Activated naive CD4-positive, alpha-beta T cell treated with anti-CD3 and anti-CD28 coated beads, Interleukin-2, amount 50 U/mL, for 72 hours (primary cell): ENCODE results near the gene NCS1. TPM values are rescaled to one million over a fixed set of nuclear protein-coding genes. Genes with fewer than 3 reads are reported as not detected.
A peak's percentile ranks its signal among the peaks of the same experiment; 100 is the strongest.

Experiments used
- ATAC-seq, 2 donors: fragments of 150-1000 bp; cut with Tn5 transposase; 2 replicates each; pipeline ENCODE4 v1.10.0; 2021; ENCODE audit warnings: mild to moderate bottlenecking in 2 of 2, moderate library complexity in 2 of 2
- DNase-seq, 2 donors: peaks; one replicate each; pipeline ENCODE4 v3.0.0; 2021 to 2022; ENCODE audit warnings: low spot score in 2 of 2
- H3K27ac Mint-ChIP-seq, 2 donors: one replicate each; pipeline ENCODE4 v1.8.0; 2022; ENCODE audit warnings: mild to moderate bottlenecking in 2 of 2, mixed read lengths in 2 of 2
- H3K36me3 Mint-ChIP-seq, 2 donors: one replicate each; pipeline ENCODE4 v1.8.0; 2022; ENCODE audit warnings: mixed read lengths in 2 of 2
- H3K9me3 Mint-ChIP-seq, 2 donors: one replicate each; pipeline ENCODE4 v1.8.0; 2022; ENCODE audit warnings: mixed read lengths in 2 of 2
- total RNA-seq, 2 donors: library from RNA; stranded (reverse); gene quantifications; one replicate each; pipeline ENCODE4 v1.2.3, GENCODE V29; 2022

Gene NCS1
- total RNA-seq, 2 donors from 2014 or later = 13.5 to 14.0 TPM

GRCh38 chr9:130212543-130213297 is 40.5 kb downstream of the NCS1 start:
- ATAC-seq = no peak
- no peak for DNase-seq
- H3K36me3 Mint-ChIP-seq = no peaks in the 10 kb centered on the region
- no peak overlapping the region for H3K27ac Mint-ChIP-seq
- H3K9me3 Mint-ChIP-seq = no peaks in the 10 kb centered on the region

GRCh38 chr9:130213911-130214761 is 41.9 kb downstream of the NCS1 start:
- no peaks in the 10 kb centered on the region for H3K9me3 Mint-ChIP-seq

GRCh38 chr9:130214776-130215340 is 42.7 kb downstream of the NCS1 start:
- Mint-ChIP-seq H3K9me3 (no peaks in the 10 kb centered on the region), H3K27ac (no peak overlapping the region), H3K36me3 (no peaks in the 10 kb centered on the region)
- ATAC-seq = no peak
- no peak for DNase-seq

More at GRCh38 chr9:130213911-130214761, 41.9 kb downstream of the NCS1 start:
- DNase-seq (no peak), ATAC-seq (no peak)
- no peaks in the 10 kb centered on the region for H3K36me3 Mint-ChIP-seq
- no peak overlapping the region for H3K27ac Mint-ChIP-seq

GRCh38 chr9:130215341-130216119 is 43.3 kb downstream of the NCS1 start:
- peak in 1 of 2 donors; percentile 49 for ATAC-seq
- H3K27ac Mint-ChIP-seq = no peak overlapping the region
- no peaks in the 10 kb centered on the region for H3K36me3 Mint-ChIP-seq
- no peaks in the 10 kb centered on the region for H3K9me3 Mint-ChIP-seq
- no peak for DNase-seq

GRCh38 chr9:130217838-130218237 is 45.6 kb downstream of the NCS1 start:
- ATAC-seq (no peak), DNase-seq (no peak)
- no peaks in the 10 kb centered on the region for H3K9me3 Mint-ChIP-seq
- no peaks in the 10 kb centered on the region for H3K36me3 Mint-ChIP-seq
- H3K27ac Mint-ChIP-seq = no peak overlapping the region

GRCh38 chr9:130219661-130220096 is 47.5 kb downstream of the NCS1 start:
- no peaks in the 10 kb centered on the region for H3K36me3 Mint-ChIP-seq
- H3K9me3 Mint-ChIP-seq = no peaks in the 10 kb centered on the region
- no peak overlapping the region for H3K27ac Mint-ChIP-seq
- no peak for DNase-seq
- ATAC-seq = no peak

- DNase-seq (no peak), ATAC-seq (no peak)
- no peaks in the 10 kb centered on the region for H3K36me3 Mint-ChIP-seq
- H3K27ac Mint-ChIP-seq = no peak overlapping the region
- no peaks in the 10 kb centered on the region for H3K9me3 Mint-ChIP-seq
Observed at GRCh38 chr9:130220352-130220751, 48.1 kb downstream of the NCS1 start.

GRCh38 chr9:130222833-130223232 is 50.6 kb downstream of the NCS1 start:
- H3K36me3 Mint-ChIP-seq = peaks cover 6 to 10% of the 10 kb centered on the region in 2 donors
- H3K27ac Mint-ChIP-seq = no peak overlapping the region
- H3K9me3 Mint-ChIP-seq = peaks cover 0 to 7% of the 10 kb centered on the region in 2 donors
- ATAC-seq = no peak
- no peak for DNase-seq

GRCh38 chr9:130225071-130225470 is 52.9 kb downstream of the NCS1 start:
- peaks cover 3 to 7% of the 10 kb centered on the region in 2 donors for H3K9me3 Mint-ChIP-seq
- no peak for DNase-seq
- no peak overlapping the region for H3K27ac Mint-ChIP-seq
- ATAC-seq = no peak
- H3K36me3 Mint-ChIP-seq = peaks cover 6 to 25% of the 10 kb centered on the region in 2 donors

- no peak for ATAC-seq
Observed at GRCh38 chr9:130225586-130225985, 53.4 kb downstream of the NCS1 start.

GRCh38 chr9:130226112-130226511 is 53.9 kb downstream of the NCS1 start:
- peaks cover 6 to 25% of the 10 kb centered on the region in 2 donors for H3K36me3 Mint-ChIP-seq
- H3K27ac Mint-ChIP-seq = no peak overlapping the region
- ATAC-seq (no peak), DNase-seq (no peak)
- H3K9me3 Mint-ChIP-seq = peaks cover 3 to 7% of the 10 kb centered on the region in 2 donors

More at GRCh38 chr9:130225586-130225985, 53.4 kb downstream of the NCS1 start:
- Mint-ChIP-seq H3K9me3 (peaks cover 3 to 7% of the 10 kb centered on the region in 2 donors), H3K27ac (no peak overlapping the region), H3K36me3 (peaks cover 6 to 25% of the 10 kb centered on the region in 2 donors)
- DNase-seq = no peak

GRCh38 chr9:130227833-130228232 is 55.6 kb downstream of the NCS1 start:
- peaks cover 3 to 7% of the 10 kb centered on the region in 2 donors for H3K9me3 Mint-ChIP-seq
- no peak for ATAC-seq
- DNase-seq = no peak
- H3K27ac Mint-ChIP-seq = no peak overlapping the region
- peaks cover 6 to 25% of the 10 kb centered on the region in 2 donors for H3K36me3 Mint-ChIP-seq

- H3K27ac Mint-ChIP-seq = no peak overlapping the region
- peaks cover 3 to 7% of the 10 kb centered on the region in 2 donors for H3K9me3 Mint-ChIP-seq
- DNase-seq = no peak
- no peak for ATAC-seq
- H3K36me3 Mint-ChIP-seq = peaks cover 9 to 25% of the 10 kb centered on the region in 2 donors
Observed at GRCh38 chr9:130229759-130230158, 57.6 kb downstream of the NCS1 start.

GRCh38 chr9:130230631-130231030 is 58.4 kb downstream of the NCS1 start:
- H3K36me3 Mint-ChIP-seq = peaks cover 9 to 25% of the 10 kb centered on the region in 2 donors

GRCh38 chr9:130232899-130233586 is 60.8 kb downstream of the NCS1 start:
- Mint-ChIP-seq H3K27ac (peak overlapping the region in 1 of 2 donors; percentile 51), H3K9me3 (peaks cover 0 to 3% of the 10 kb centered on the region in 2 donors), H3K36me3 (peaks cover 4 to 13% of the 10 kb centered on the region in 2 donors)
- ATAC-seq (no peak), DNase-seq (no peak)

More at GRCh38 chr9:130230631-130231030, 58.4 kb downstream of the NCS1 start:
- Mint-ChIP-seq H3K27ac (no peak overlapping the region), H3K9me3 (peaks cover 3 to 7% of the 10 kb centered on the region in 2 donors)
- no peak for ATAC-seq
- no peak for DNase-seq

- peaks cover 0 to 3% of the 10 kb centered on the region in 2 donors for H3K9me3 Mint-ChIP-seq
- H3K36me3 Mint-ChIP-seq = peaks cover 4 to 7% of the 10 kb centered on the region in 2 donors
- DNase-seq (no peak), ATAC-seq (no peak)
- H3K27ac Mint-ChIP-seq = no peak overlapping the region
Observed at GRCh38 chr9:130233587-130233945, 61.4 kb downstream of the NCS1 start.
